Testis (tissue), 5 donors: Measurements from ENCODE around the gene GPR82. TPM values are rescaled to one million over a fixed set of nuclear protein-coding genes. Genes with fewer than 3 reads are reported as not detected.
"Not testable (repeated sequence)": the region's sequence is repeated elsewhere in the genome, so short reads cannot be mapped to it uniquely, and the experiment has no call there.

Experiments
- DNase-seq: peaks from one replicate; pipeline ENCODE4 v3.0.0-alpha.2; 2019
- H3K27ac ChIP-seq, 2 donors: fragments of 200-600 bp; sonication (generic); one replicate each; pipeline ENCODE4 v1.5.1; 2019
- H3K27me3 ChIP-seq: fragments of 200-600 bp; sonication (generic); one replicate; pipeline ENCODE4 v1.5.1; 2019
- H3K36me3 ChIP-seq: fragments of 200-600 bp; sonication (generic); one replicate; pipeline ENCODE4 v1.5.1; 2017; ENCODE audit warnings: low read depth; ENCODE audit errors: missing control alignments
- H3K4me1 ChIP-seq: fragments of 200-600 bp; sonication (generic); one replicate; pipeline ENCODE4 v1.5.1; 2019
- H3K4me3 ChIP-seq, 2 donors: fragments of 200-600 bp; sonication (generic); one replicate each; pipeline ENCODE4 v1.5.1; 2017 to 2019
- H3K9me3 ChIP-seq: fragments of 200-600 bp; sonication (generic); one replicate; pipeline ENCODE4 v1.5.1; 2017
- POLR2A ChIP-seq: fragments of 450-650 bp; IDR thresholded peaks from one replicate; pipeline ENCODE4 v1.6.1; 2017; ENCODE audit warnings: antibody characterized with exemption, mild to moderate bottlenecking, moderate library complexity
- whole genome bisulfite sequencing, 2 donors: methylation state at CpG; one replicate each; pipeline ENCODE4 v1.1.5; 2018; 5-methylcytosine and 5-hydroxymethylcytosine counted together
- intact Hi-C: fragments of 100-400 bp; cut with DNase I; formaldehyde crosslinking; loops from one replicate; pipeline ENCODE4 v1.15.1; 2023; ENCODE audit warnings: low total_unique reads
- long read RNA-seq, 2 donors: transcript quantifications; one replicate each; lab custom pipeline, GENCODE V29; 2026
- polyA plus RNA-seq: library from polyadenylated mRNA; stranded (reverse); fragments of 350-450 nt; fragmentation: Illumina TruSeq; extraction: RNeasy Lipid Tissue Mini Kit (QIAGEN cat#74804); gene quantifications from one replicate; pipeline ENCODE4 v1.2.3, GENCODE V29; 2014; ENCODE audit warnings: low read depth, low replicate concordance; ENCODE audit not compliant: insufficient read depth
- total RNA-seq, 2 donors: library from RNA; depleted of rRNA; stranded (reverse); fragments of >200 nt; gene quantifications; one replicate each; pipeline ENCODE4 v1.2.3, GENCODE V29; 2016
- TF ChIP-seq, protein P1 (sequence below), 3 experiments: fragments of 450-650 bp in 2 of 3; fragments of 200-600 bp in 1 of 3; sonication (generic) in 1 of 3; IDR thresholded peaks; one replicate each; pipeline ENCODE4 v1.5.1; 2016 to 2019; ENCODE audit warnings: antibody characterized with exemption in 3 of 3, mild to moderate bottlenecking in 2 of 3, moderate library complexity in 1 of 3

The GPR82 gene, protein sequence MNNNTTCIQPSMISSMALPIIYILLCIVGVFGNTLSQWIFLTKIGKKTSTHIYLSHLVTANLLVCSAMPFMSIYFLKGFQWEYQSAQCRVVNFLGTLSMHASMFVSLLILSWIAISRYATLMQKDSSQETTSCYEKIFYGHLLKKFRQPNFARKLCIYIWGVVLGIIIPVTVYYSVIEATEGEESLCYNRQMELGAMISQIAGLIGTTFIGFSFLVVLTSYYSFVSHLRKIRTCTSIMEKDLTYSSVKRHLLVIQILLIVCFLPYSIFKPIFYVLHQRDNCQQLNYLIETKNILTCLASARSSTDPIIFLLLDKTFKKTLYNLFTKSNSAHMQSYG
- total RNA-seq, result under 1 TPM; 0.16 to 0.31 TPM
- polyA plus RNA-seq, result not detected
- long read RNA-seq, donor 1, result 0 reads
- long read RNA-seq, donor 2, result 0 reads

GRCh38 chrX:41723826-41724225 is at the start of gene GPR82:
Gene GPR82, plus strand, starts transcription at chrX:41724181. Its CDS starts 2,846 bp downstream, at chrX:41727027.
- H3K36me3 ChIP-seq, result no peaks in the 10 kb centered on the region
- intact Hi-C loops, result no loop called here
- no peaks in the 10 kb centered on the region for H3K4me1 ChIP-seq
- H3K27ac ChIP-seq, result no peak within 1 kb of the TSS
- no peak within 1 kb of the TSS for H3K4me3 ChIP-seq
- no peaks in the 10 kb centered on the region for H3K27me3 ChIP-seq
- no peaks in the 10 kb centered on the region for H3K9me3 ChIP-seq
- DNase-seq, result no peak
- 85 to 94% methylated on average over 2 of the region's 2 CpGs for WGBS, 2 donors
- TF ChIP-seq POLR2A, result no peak
- TF ChIP-seq, protein P1, sequence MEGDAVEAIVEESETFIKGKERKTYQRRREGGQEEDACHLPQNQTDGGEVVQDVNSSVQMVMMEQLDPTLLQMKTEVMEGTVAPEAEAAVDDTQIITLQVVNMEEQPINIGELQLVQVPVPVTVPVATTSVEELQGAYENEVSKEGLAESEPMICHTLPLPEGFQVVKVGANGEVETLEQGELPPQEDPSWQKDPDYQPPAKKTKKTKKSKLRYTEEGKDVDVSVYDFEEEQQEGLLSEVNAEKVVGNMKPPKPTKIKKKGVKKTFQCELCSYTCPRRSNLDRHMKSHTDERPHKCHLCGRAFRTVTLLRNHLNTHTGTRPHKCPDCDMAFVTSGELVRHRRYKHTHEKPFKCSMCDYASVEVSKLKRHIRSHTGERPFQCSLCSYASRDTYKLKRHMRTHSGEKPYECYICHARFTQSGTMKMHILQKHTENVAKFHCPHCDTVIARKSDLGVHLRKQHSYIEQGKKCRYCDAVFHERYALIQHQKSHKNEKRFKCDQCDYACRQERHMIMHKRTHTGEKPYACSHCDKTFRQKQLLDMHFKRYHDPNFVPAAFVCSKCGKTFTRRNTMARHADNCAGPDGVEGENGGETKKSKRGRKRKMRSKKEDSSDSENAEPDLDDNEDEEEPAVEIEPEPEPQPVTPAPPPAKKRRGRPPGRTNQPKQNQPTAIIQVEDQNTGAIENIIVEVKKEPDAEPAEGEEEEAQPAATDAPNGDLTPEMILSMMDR (IDR thresholded peaks at IDR 0.05), result no peak

GRCh38 chrX:41676361-41676760 is 47.6 kb upstream of the GPR82 start:
- H3K27me3 ChIP-seq, DNase-seq, H3K36me3 ChIP-seq, H3K4me3 ChIP-seq, H3K27ac ChIP-seq, H3K4me1 ChIP-seq, intact Hi-C loops, H3K9me3 ChIP-seq: not testable (repeated sequence)
- 97 to 100% methylated on average over 6 to 15 of the region's 15 CpGs for WGBS, 2 donors

GRCh38 chrX:41677183-41678060 is 46.6 kb upstream of the GPR82 start:
- H3K27me3 ChIP-seq, result no peaks in the 10 kb centered on the region
- no peaks in the 10 kb centered on the region for H3K9me3 ChIP-seq
- TF ChIP-seq, protein P1 (IDR thresholded peaks at IDR 0.05), result no peak
- TF ChIP-seq POLR2A, result no peak
- no peak for DNase-seq
- intact Hi-C loops, result no loop called here
- H3K36me3 ChIP-seq, result no peaks in the 10 kb centered on the region
- WGBS, 2 donors, result 51 to 62% methylated on average over 6 of the region's 6 CpGs
- no peak overlapping the region for H3K4me3 ChIP-seq
- H3K27ac ChIP-seq, result no peak overlapping the region
- no peaks in the 10 kb centered on the region for H3K4me1 ChIP-seq

DNA sequence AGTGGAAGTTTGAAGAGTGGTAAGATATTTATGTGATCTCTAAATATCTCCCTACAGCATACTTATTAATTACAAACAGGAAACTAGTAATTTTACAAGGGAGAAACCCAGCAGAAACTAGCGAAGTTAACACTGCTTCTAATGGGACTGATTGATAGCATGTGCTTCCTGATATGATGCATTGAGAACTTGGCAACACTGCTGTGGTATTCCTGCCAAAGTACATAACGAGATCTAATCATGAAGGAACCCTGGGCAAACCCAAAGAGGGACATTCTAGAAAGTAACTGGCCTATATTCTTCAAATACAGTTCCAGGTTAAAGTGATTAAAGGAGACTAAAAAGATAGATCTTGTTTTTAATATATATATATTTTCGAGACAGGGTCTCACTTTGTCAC is 39.8 kb upstream of the GPR82 start:
- no peaks in the 10 kb centered on the region for H3K36me3 ChIP-seq
- WGBS, 2 donors, result 43 to 57% methylated on average over 2 to 3 of the region's 3 CpGs
- TF ChIP-seq, protein P1 (IDR thresholded peaks at IDR 0.05), result no peak
- no peak for TF ChIP-seq POLR2A
- no peak overlapping the region for H3K4me3 ChIP-seq
- no peak for DNase-seq
- H3K27ac ChIP-seq, result no peak overlapping the region
- intact Hi-C loops, result no loop called here
- no peaks in the 10 kb centered on the region for H3K9me3 ChIP-seq
- H3K4me1 ChIP-seq, result no peaks in the 10 kb centered on the region
- no peaks in the 10 kb centered on the region for H3K27me3 ChIP-seq

GRCh38 chrX:41684940-41685339 is 39.0 kb upstream of the GPR82 start:
- Histone ChIP-seq H3K4me3 (no peak overlapping the region), H3K36me3 (no peaks in the 10 kb centered on the region), H3K4me1 (no peaks in the 10 kb centered on the region), H3K9me3 (no peaks in the 10 kb centered on the region), H3K27me3 (no peaks in the 10 kb centered on the region), H3K27ac (no peak overlapping the region)
- DNase-seq, result no peak
- intact Hi-C loops, result no loop called here
- TF ChIP-seq POLR2A, result no peak
- TF ChIP-seq, protein P1 (IDR thresholded peaks at IDR 0.05), result no peak
- 78 to 90% methylated on average over 2 of the region's 2 CpGs for WGBS, 2 donors
